GM19328 (cell line): ENCODE results near the gene AGFG2.

ENCODE experiments used
- ATAC-seq: cut with Tn5 transposase; IDR thresholded peaks from one replicate; pipeline ENCODE4 v1.9.1; 2021; ENCODE audit warnings: mild to moderate bottlenecking, moderate library complexity; ENCODE audit not compliant: unreplicated experiment

Gene AGFG2

GRCh38 chr7:100570954-100571828 is 32.2 kb downstream of the AGFG2 start:
- no peak for ATAC-seq

- ATAC-seq = no peak
These were observed 32.8 kb downstream of the AGFG2 start for GRCh38 chr7:100571829-100572116.

GRCh38 chr7:100572281-100572948 is 33.4 kb downstream of the AGFG2 start:
- no peak for ATAC-seq

GRCh38 chr7:100572949-100573675 is 34.1 kb downstream of the AGFG2 start:
- no peak for ATAC-seq

- no peak for ATAC-seq
These were observed 34.8 kb downstream of the AGFG2 start, which contains the start of gene SAP25 for GRCh38 chr7:100573691-100574361. Gene SAP25 (minus strand): TSS chr7:100573900. CDS start chr7:100573742, 158 bp downstream.

GRCh38 chr7:100574362-100575205 is 35.6 kb downstream of the AGFG2 start:
- ATAC-seq = no peak

- ATAC-seq = no peak
These were observed 36.2 kb downstream of the AGFG2 start for GRCh38 chr7:100575206-100575631.

GRCh38 chr7:100575746-100576383 is 36.9 kb downstream of the AGFG2 start:
- no peak for ATAC-seq

- ATAC-seq = no peak
These were observed 37.5 kb downstream of the AGFG2 start for GRCh38 chr7:100576384-100576993.

GRCh38 chr7:100577103-100577502 is 38.1 kb downstream of the AGFG2 start:
- ATAC-seq = no peak

- ATAC-seq = no peak
These were observed 38.5 kb downstream of the AGFG2 start for GRCh38 chr7:100577507-100577906.

- ATAC-seq = no peak
These were observed 39.5 kb downstream of the AGFG2 start for GRCh38 chr7:100578246-100579183.

- ATAC-seq = no peak
These were observed 41.7 kb downstream of the AGFG2 start for GRCh38 chr7:100580466-100581283.

GRCh38 chr7:100582041-100582579 is 43.1 kb downstream of the AGFG2 start:
- no peak for ATAC-seq

GRCh38 chr7:100582650-100583049 is 43.6 kb downstream of the AGFG2 start:
- ATAC-seq = no peak

GRCh38 chr7:100583132-100584053 is 44.4 kb downstream of the AGFG2 start:
- ATAC-seq = no peak
